Activated CD4-positive, alpha-beta T cell treated with anti-CD3 and anti-CD28 coated beads, Interleukin-2, amount 50 U/mL, for 48 hours (primary cell): ENCODE results near the gene NKTR.

Experiments used
- DNase-seq, 2 experiments: peaks; one replicate each; pipeline ENCODE4 v3.0.0-alpha.2; 2020

NKTR gene

GRCh38 chr3:42697289-42698051 is 97.0 kb downstream of the NKTR start:
- DNase-seq, result no peak
